Activated T-cell treated with anti-CD3 and anti-CD28 coated beads for 24 hours (primary cell): ENCODE data around the gene C17orf107.
"Not testable (repeated sequence)": the region's sequence is repeated elsewhere in the genome, so short reads cannot be mapped to it uniquely, and the experiment has no call there.

Experiments used
- DNase-seq: peaks from one replicate; pipeline ENCODE4 v3.0.0-alpha.2; 2020; ENCODE audit warnings: low read depth

C17orf107 gene

GRCh38 chr17:4899341-4900230 lies at the start of gene C17orf107:
Gene C17orf107, plus strand, starts transcription at chr17:4899536. Its CDS starts 227 bp downstream, at chr17:4899763.
- DNase-seq, result peak; percentile 91

GRCh38 chr17:4850246-4850645 lies 49.1 kb upstream of the C17orf107 start:
- DNase-seq, result no peak

- no peak for DNase-seq
Observed at GRCh38 chr17:4851084-4851483, 48.3 kb upstream of the C17orf107 start.

GRCh38 chr17:4852567-4853207 lies 46.6 kb upstream of the C17orf107 start:
- DNase-seq, result no peak

- no peak for DNase-seq
Observed at GRCh38 chr17:4853208-4853671, 46.1 kb upstream of the C17orf107 start.

GRCh38 chr17:4854111-4854681 lies 45.1 kb upstream of the C17orf107 start:
- no peak for DNase-seq

- DNase-seq, result no peak
Observed at GRCh38 chr17:4856271-4856936, 42.9 kb upstream of the C17orf107 start.

- no peak for DNase-seq
Observed at GRCh38 chr17:4856937-4857314, 42.4 kb upstream of the C17orf107 start.

- DNase-seq, result not testable (repeated sequence)
Observed at GRCh38 chr17:4857347-4857746, 42.0 kb upstream of the C17orf107 start.

- no peak for DNase-seq
Observed at GRCh38 chr17:4858068-4858881, 41.1 kb upstream of the C17orf107 start.

- DNase-seq, result no peak
Observed at GRCh38 chr17:4858882-4859260, 40.5 kb upstream of the C17orf107 start.

- no peak for DNase-seq
Observed at GRCh38 chr17:4859816-4860625, 39.3 kb upstream of the C17orf107 start.

- DNase-seq, result no peak
Observed at GRCh38 chr17:4860651-4861050, 38.7 kb upstream of the C17orf107 start.

GRCh38 chr17:4861052-4861451 lies 38.3 kb upstream of the C17orf107 start:
- no peak for DNase-seq

- no peak for DNase-seq
Observed at GRCh38 chr17:4862720-4863119, 36.6 kb upstream of the C17orf107 start.

GRCh38 chr17:4863321-4863720 lies 36.0 kb upstream of the C17orf107 start:
- DNase-seq, result no peak

- not testable (repeated sequence) for DNase-seq
Observed at GRCh38 chr17:4867535-4867934, 31.8 kb upstream of the C17orf107 start.

- DNase-seq, result not testable (repeated sequence)
Observed at GRCh38 chr17:4869058-4869998, 30.0 kb upstream of the C17orf107 start.

GRCh38 chr17:4870855-4871254 lies 28.5 kb upstream of the C17orf107 start:
- DNase-seq, result no peak
